ENCODE results near the gene PDZD8. TPM values are rescaled to one million over a fixed set of nuclear protein-coding genes. Genes with fewer than 3 reads are reported as not detected.

The PDZD8 gene
- total RNA-seq, 1 experiment from 2014 or later, result 11.9 TPM

GRCh38 chr10:117398029-117398428 is 22.8 kb upstream of the PDZD8 start:
- no peak for DNase-seq (ENCODE audit: low read depth)

- peak; percentile 39 for DNase-seq (ENCODE audit: low read depth)
Measured at GRCh38 chr10:117391436-117392205, 16.4 kb upstream of the PDZD8 start.

GRCh38 chr10:117390420-117390819 is 15.2 kb upstream of the PDZD8 start:
- no peak for DNase-seq (ENCODE audit: low read depth)

DNA sequence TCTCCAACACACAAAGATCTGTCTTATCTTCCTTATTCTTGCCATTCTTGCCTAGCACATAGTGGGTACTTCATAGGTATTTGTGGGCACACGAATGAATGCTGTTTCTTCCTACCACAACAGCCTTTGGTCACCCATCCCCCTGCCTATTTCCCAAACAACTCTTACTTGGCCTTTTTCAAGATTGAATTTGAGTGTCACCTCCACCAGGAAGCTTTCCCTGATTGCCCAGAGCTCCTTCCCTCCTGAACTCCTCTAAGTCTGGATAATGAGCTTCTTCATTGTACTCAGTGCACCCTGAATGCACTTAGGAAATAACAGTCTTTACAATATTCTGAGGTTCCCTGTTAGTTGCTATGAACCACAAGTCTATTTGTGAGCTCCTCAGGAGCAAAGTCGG is 11.6 kb upstream of the PDZD8 start:
- no peak for DNase-seq (ENCODE audit: low read depth)

- no peak for DNase-seq (ENCODE audit: low read depth)
Measured at GRCh38 chr10:117382861-117383260, 7.6 kb upstream of the PDZD8 start.

DNA sequence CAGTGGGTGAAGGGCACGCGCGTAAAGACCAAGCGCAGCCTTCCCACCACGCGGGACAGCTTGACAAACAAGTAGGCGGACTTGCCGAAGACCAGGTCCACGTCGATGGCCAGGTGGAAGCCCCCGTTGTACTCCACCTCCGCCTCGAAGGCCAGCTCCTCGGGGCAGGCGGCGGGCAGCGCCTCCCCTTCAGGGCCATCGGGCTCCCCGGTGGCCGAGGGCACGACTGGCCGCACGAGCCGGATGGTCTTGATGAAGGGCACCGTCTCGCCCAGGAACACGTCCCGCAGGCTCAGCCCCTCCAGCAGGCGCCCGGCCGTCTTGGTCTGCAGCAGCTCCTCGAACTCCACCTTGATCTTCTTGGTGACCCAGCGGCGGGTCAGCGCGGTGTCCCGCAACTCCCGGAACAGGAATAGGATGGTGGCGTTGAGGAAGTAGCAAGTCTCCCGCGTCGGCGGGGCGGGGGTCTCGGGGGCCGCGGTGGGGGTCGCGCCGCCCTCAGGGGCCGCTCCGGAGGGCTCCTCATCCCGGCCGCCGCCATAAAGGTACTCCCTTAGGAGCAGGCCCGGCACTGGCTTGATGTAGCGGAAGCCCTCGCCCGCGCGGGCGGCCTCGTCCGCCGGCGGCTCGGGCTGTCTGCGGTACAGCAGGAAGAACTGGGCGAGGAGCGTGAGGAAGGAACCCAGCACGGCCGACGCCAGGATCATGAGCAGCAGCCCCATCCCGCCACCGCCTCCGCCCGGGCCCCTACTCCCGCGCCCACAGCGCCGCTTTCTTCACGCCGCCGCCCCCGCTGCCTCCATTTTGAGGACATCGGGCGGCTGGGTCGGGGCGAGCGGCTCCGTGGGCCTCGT is 507 bp downstream of the PDZD8 start:
- peak; percentile 50 for DNase-seq (ENCODE audit: low read depth)

DNA sequence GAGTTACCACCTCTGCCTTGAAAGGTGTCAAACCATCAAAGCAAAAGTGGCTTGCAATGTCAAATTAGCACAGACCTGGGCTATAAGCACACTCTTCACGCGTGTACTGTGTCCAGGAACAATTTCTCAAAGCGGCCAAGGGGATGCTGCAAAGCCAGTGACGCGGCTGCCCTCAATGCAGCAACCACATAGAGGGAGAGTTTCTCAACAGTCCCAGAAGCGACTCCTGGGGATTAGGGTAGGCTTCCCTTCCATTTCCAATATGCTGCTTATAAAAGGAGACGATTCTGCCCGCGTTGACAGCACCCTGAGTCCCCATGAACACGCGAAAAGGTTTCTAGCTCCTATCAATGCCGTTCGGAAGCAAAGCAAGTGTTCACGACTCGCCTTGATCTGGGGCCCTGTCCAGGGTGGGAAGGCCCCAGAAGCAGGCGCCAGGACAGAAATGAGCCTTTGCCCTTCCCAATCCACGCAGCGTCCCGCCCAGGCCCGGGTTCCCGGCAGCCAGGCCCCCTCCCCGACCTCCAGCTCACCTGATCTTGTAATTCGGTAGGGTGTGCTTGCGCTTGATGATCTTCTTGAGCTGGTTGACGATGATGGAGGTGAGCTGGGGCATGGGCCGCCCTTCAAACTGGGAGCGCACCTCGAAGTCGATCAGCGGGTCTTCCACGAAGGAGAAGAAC is 1.3 kb downstream of the PDZD8 start:
- peak; percentile 37 for DNase-seq (ENCODE audit: low read depth)

GRCh38 chr10:117370205-117370604 is 5.0 kb downstream of the PDZD8 start:
- DNase-seq (ENCODE audit: low read depth), result no peak

- no peak for DNase-seq (ENCODE audit: low read depth)
Measured at GRCh38 chr10:117367718-117368117, 7.5 kb downstream of the PDZD8 start.

DNA sequence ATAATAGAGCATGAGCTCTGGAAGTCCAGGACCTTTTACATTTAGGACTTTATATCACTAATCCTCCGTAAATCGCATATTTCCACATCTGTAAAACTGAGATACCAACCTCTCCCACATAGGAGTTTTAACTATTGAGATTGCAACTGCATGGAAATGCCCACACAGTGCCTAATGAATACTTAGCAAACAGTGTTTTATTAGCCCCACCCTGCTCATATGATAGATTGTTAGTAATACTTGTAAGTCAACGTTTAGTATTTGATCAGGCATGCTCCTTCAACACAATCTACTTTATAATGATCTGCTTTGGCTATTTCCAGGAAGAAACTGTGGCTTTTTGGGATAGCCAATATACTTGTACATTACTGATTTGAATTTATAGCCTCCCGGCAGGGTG is 8.5 kb downstream of the PDZD8 start:
- DNase-seq (ENCODE audit: low read depth), result no peak

DNA sequence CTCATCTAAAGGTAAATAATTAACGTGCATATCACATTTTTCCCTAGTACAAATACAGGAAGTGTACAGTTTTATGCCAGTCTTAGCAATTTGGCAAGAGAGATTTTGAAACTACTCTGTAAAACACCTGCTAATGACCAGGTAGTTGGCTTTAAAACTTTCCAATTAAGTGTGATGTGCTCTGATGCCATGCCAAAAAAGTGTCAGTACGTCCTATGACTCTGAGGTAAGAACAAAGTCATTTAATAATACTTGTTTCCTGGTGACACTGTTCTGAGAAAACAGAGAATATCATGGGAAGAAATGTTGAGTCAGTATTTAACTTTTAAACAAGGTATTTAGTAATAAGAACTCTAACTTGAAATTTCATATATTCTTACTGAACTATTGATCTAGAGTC is 9.6 kb downstream of the PDZD8 start:
- DNase-seq (ENCODE audit: low read depth), result no peak

GRCh38 chr10:117364110-117364960 is 10.9 kb downstream of the PDZD8 start:
- no peak for DNase-seq (ENCODE audit: low read depth)

DNA sequence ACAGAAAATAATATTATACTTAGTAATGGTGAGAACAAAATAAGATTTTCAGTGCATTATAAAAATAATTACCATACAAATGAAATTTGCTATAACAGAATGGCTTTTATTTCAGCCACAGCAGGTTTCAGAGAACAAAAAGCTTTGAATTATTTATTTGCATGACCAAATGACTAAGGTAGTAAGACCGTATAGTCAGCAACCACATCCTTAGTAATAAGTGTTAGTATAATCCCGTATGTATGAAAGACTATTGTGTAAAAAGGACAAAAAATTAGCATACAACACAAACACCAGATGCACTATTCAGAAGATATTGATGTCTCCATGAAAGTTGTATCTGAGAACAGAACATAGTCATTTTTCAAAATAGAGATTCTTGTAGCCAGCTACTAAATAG is 12.2 kb downstream of the PDZD8 start:
- peak; percentile 49 for DNase-seq (ENCODE audit: low read depth)

GRCh38 chr10:117362313-117362712 is 12.9 kb downstream of the PDZD8 start:
- no peak for DNase-seq (ENCODE audit: low read depth)

DNA sequence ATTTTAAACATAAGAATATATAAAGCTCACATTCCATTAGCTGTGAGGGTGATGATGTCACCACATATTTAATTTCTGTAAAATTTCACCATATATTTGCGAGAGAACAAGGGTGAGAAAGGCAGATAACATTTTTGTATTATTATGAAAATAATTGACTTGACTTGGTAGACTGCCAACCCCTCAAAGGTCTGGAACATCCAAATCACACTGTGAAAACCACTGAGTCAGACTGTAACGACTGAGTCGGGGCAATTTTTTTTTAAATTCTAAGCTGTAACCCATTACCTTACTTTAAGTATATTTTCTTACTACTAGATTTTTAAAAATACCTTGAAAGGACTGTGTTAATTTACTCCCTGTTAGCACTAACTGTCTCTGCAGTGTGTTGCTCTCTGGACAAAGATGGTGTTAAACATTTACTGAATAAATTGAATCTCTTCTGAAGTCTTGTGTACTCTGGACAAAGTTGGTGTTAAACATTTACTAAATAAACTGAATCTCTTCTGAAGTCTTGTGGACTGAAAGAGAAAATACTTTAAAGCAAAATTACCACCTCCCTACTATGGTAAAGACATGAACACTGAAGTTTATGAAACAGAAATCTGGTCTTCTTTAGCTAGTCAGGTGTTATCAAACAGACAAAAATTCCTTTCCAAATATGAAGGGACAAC is 14.1 kb downstream of the PDZD8 start:
- no peak for DNase-seq (ENCODE audit: low read depth)

GRCh38 chr10:117360016-117360415 is 15.2 kb downstream of the PDZD8 start:
- peak; percentile 38 for DNase-seq (ENCODE audit: low read depth)

GRCh38 chr10:117355072-117355471 is 20.2 kb downstream of the PDZD8 start:
- no peak for DNase-seq (ENCODE audit: low read depth)

DNA sequence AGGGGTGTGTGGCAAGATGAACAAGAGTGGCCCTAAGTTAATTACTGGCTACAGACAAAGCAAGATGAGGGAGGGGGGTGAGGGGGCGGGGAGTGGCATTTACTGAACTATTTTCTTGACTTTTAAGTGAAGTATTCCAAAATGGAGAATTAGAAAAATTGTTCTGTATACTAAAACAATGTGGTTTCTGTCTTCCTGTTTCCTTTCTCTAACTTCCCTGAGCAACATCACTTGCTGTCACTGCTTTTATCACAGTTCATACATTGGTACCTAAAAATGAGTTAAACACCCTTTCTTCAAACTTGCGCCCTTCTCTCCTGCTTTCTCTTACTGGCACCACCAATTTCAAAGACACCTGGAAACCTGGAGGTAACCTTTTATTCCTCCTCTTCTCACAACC is 21.6 kb downstream of the PDZD8 start:
- no peak for DNase-seq (ENCODE audit: low read depth)

DNA sequence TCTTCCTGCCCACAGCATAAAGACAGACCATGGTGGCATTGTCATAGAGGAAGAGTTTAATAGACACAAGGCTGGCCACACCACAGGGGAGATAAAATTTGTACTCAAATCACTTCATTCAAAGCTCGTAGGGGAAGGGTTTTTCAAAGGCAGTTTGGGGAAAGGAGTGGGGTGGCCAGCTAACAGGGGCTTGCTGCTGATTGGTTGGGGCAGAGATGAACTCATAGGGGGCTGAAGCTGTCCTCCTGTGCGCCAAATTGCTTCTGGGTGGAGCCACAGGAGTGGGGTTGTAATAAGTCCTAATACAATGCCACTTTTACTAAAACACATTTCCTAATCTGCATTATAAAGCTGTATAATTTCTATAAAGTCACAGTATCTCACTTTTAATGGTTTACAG is 22.5 kb downstream of the PDZD8 start:
- DNase-seq (ENCODE audit: low read depth), result no peak

- DNase-seq (ENCODE audit: low read depth), result no peak
Measured at GRCh38 chr10:117351996-117352395, 23.2 kb downstream of the PDZD8 start.

GRCh38 chr10:117351558-117351957 is 23.7 kb downstream of the PDZD8 start:
- DNase-seq (ENCODE audit: low read depth), result no peak

Data from RPMI7951 (cell line).